Fibroblast of skin of abdomen (primary cell): ENCODE measurements around the gene RNF8.
A peak's percentile ranks its signal among the peaks of the same experiment; 100 is the strongest.

ENCODE experiments used
- DNase-seq: peaks from one replicate; pipeline ENCODE4 v3.0.0-alpha.2; 2013

Gene RNF8

DNA sequence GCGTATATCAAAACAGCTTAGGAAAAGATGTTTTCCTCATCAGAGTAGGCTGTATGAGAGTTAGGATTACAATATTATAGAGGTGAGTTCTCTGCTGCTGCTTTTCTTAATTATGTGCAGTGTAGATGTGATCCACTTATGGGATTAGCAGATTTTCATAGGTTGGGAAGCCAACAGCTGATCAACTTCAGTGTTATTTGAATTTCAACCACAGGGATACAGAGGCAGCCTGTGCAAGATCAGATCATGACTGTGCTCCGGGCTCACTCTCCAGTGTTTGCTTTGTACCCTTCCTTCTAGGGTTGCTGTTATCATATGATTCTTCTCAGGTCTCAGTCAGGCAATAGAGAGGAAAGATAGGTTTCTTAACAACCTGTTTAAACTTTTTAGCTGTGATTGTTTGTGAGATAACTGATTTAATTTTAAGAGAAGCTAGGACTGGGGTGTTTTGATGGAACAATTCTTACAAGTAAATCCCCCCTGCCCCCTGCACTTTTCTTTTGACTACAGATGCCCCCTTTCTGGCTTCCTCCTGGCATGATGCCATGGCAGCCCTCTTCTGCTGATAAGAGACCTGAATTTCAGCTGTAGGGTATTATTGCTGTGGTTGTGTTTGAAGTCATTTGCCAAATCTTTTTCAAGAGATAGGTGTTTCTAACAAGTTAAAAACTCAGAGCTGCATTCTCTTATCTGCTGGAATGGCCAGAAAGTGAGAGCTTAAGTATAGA lies 8.5 kb downstream of the RNF8 start:
- DNase-seq, result no peak

DNA sequence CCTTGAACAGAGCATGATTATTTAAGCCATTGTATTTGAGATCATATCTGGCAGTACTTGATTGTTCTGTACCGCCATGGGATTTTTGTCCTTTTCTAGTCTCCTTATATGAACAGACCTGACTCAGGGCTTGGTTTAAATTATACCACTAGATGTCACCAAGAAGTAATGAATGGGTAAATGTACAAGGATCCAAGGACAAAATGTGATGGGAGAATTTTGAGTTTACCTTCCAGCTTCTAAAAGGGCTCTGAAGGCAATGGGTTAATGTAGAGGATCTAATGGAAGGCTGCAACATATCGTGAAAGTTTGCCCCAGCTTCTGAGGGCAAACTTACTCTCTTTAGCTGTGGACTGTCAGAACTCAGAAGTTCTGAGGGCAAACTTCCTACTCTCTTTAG lies 12.0 kb downstream of the RNF8 start:
- DNase-seq, result peak; percentile 23

DNA sequence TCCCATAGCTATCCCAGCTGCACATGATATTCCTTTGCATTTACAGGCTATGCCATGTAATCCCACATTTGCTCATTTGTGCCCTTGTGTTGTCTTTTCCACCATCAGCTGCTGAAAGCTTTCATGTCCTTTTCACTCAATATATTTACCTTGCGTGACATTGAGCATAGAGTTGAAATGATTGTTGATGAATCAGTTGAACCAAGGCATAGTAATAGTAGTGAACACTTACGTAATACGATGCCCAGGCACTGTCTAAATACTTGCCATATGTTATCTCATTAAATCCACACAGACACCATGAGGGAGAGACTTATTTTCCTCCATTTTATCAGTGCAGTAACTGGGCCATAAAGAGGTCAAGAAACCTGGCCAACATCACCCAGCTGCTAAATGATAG lies 13.1 kb downstream of the RNF8 start:
- peak; percentile 4 for DNase-seq

DNA sequence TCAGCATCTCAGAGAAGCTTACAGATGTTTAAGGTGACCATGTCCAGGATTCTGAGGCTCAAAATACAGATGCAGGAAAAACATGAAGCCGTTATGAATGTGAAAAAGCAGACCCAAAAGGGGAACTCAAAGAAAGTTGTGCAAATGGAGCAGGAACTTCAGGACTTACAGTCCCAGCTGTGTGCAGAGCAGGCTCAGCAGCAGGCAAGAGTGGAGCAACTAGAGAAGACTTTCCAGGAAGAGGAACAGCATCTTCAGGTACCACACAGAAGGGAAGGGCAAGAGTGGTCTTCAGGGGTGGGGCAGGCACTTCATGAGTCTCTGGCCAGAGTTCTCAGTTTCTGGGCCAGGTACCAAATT lies 15.2 kb downstream of the RNF8 start:
- no peak for DNase-seq

DNA sequence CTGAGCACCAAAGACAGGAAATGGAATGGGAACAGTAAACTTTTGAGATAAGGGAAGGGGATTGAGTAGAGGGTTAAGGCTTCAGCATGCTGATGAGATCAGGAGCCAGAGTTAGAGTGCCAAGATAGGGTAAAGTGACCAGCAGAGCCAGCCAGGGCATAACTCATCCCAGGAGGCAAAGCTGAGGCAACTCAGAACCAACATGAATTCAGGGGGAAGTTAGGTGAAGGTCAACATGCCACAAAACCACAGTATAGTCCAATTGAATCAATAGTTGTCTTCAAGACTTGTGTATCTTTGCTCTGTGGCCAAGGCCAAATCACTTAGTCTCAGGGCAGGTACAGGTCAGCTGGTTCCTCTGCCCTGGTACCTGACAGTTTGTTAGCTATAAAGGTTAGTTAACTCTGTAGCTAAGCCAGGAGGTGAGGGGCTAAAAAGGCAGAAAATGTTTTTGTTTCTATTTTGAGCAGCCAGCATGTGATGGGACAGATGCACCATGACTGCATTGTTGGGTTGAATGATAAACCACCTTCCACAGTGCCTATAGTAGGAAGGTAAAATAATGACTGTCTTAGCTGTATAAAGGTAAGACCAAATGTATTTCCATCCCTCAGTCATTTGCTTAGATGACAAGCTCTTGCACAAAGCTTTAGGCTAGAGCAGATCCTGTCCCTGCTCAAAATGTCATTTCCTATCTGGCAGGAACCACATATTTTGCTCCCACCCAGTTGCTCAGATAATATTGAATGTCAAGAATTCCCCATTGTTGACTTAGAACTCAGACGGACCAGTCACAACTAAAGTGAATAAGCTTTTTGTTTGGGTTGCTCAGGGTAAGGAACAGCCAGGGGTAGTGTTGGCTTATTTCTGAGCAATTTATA lies 15.8 kb downstream of the RNF8 start:
- no peak for DNase-seq

DNA sequence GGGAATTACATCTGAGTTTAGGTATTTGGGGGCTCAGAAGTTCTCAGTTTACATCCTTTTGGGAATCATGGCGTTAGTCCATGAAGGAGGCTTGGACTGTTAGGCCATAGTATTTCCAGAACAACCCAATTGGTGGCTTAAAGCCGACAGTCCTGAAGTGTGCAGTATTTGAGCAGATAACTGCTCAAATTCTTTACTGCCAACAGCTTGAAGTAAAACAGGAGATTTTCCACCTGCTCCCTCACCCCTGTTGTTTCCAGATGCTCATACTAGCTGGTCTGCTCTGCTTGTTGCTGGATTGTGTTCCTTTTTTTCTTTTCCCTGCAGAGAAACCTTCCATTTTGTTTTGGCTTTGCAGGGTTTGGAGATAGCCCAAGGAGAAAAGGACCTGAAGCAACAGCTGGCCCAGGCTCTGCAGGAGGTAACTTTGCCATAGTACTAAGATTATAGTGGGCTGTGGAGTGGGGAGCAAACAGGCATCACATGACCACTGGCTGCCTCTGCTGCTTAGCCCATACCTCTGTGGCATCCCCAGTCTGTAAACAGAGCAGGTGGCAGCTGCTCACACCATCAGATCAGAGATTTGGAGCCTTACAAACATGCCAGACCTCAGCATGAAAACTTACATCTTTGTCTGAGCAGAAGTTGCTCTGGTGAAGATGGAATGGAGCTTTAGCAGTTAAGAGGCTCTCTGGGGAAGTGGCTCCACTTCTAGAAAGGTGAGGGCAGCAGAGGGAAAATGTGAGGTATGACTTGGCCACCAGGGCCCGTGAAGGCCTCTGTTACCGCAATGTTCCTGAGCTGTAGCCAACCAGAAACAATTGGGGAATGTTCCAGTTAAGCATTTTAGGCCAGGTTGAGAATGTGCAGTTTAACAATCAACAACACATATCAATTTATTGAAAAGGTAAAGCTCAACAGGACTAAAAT lies 17.6 kb downstream of the RNF8 start:
- DNase-seq, result no peak

DNA sequence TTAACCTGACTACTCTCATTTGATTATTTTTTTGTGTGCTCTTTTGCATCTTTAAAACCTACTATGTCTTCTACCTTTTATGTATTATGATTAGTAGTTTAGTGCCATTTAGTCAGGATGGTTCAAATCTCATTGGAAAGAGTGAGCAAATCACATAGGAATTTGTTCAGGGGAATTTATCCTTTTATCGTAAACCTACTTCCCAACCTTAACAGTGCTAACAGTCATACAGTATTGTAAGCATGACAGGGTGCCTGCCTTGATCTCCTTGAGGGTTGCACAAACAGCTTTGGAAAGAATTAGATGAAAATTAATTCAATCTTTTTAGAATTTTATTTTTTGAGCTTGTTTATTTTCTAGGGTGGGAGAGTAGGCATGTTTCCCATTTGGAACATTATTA lies 18.3 kb downstream of the RNF8 start:
- DNase-seq, result no peak

DNA sequence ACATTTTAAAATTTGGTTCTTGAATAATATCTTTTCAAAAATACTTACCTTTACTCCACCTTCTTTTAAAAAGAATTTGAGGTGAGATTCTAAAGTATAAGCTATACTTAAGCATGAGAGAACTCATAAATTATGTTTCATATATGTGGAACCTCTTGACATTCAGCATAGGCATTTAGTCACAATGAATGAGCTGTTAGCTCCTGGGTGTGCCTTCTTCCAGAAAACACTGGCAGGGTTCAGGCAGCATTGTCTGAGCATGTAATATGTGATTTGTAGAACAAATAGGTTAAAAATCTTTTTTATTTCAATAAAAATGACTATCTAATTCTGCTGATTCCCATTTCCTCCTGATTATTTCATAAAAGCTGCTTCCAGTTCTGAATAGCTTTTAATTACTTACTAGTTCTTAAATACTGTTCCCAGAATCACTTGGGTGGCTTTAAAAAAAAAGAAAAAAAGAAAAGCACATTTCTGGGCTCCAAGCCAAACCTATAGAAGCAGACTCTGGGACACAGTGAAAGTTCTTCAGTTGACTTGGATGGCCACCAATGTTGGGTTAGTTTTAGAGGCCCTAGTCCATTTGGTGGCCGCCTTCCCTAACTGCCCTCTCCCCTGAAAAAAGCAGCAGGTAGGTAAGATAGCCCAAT lies 20.2 kb downstream of the RNF8 start:
- DNase-seq, result no peak

DNA sequence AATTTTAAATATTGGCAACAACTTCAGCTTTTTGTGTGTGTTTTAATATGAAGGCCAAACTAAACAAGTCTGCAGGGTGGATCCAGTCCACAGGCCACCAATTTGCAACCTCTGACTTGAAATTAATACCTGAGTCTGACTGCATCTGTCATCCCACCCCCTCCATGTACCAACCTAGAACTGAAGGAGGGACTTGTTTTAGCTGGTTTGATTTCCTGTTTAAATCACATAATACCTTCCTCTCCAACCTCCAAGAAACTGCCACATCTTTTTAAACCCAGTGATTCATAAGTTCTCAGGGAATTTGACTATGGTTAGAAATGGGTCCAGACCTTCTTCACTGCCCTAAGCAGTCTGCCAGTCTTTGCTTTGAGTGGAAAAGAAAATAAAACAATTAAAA lies 21.6 kb downstream of the RNF8 start:
- DNase-seq, result no peak

DNA sequence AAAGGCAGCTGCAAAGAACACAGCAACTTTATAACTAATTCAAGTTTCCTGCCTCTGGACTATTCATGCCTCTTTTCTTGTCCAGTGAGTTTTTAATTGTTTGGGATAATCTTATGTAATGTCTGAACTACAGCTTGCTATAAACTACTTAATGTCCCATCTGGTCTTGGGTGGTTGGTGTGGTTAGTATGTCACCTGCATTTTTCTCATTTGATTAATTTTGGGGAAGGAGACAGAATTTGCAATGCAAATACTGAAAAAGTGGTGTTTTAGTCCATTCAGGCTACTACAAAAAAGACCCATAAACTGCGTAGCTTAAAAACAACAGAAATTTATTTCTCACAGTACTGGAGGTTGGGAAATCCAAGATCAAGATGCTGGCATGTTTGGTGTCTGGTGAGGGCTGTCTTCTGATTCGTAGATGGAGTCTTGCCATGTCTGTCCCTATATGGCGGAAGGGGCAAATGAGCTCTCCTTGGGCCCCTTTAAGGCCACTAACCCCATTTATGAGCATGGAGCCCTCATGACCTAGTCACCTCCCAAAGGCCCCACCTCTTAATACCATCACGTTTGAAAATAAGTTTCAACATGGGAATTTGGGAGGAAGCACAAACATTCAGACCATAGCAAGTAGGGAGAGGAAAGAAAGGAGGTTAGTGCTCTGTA lies 22.4 kb downstream of the RNF8 start:
- no peak for DNase-seq

DNA sequence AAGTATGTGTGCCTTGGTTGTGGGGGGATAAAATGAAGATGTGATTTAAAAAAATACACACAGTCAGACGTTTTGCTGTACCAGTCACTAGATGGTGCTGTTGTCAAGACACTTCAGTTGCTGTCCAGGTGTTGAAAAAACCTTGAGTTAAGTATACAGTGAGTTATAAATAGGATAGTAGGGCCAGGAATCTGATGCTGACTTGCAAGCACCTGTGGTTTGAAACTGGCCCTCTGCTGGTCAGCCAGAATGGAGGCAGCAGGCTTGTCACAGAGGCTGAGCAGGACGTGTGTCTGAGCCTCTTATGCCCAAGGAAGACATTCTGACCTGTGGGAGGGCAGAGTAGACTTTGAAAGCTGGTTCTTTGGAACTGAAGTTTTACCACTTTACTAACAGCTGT lies 27.8 kb downstream of the RNF8 start:
- peak; percentile 35 for DNase-seq

DNA sequence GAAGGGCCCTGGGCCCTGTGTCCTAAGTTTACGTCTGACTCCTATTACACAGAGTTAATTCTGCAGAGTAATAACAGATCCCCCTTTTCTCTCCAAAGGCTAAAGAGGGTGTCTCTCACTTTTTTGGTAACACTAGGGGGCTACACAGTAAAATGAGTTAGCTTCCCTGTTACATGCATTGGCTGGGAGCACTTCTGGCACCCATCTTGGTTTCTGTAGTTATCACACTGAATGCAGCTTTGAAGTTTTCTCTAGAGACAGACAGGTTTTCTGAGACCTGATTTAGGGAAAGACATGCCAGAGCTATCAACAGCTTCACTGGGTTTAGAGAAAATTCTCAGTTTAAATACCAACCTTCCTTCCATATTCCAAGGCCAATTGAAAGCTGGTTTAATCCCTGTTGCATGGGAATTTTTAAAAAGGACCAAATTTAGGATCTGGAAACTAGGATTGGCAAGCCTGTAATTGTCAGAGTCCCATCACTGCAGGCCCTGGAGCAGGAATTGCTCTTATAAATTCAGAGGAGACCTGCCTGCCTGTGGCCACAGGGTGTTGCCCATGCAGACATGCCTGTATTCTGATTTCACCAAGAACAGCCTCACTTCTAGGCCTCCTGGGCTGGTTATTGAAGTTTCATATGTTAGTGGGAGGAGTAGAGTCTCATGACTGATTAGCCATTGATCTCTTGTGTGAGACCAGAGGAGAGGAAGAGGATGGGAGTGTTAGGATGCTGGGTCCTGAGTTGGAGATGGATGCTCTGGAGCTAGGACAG lies 29.4 kb downstream of the RNF8 start:
- DNase-seq, result no peak

DNA sequence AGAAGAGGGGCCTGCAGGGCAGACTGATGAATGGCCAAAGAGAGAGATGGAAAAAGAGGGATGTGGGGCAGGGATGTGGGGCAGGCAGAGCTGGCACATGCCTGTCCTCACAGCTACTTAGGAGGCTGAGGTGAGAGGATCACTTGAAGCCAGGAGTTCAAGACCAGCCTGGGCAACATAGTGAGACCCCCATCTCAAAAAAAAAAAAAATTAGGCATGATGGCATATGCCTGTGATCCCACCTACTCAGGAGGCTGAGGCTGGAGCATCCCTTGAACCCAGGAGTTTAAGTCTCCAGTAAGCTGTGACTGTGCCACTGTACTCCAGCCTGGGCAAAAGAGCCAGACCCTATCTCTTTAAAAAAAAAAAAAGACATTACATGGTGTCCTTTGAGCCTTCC lies 34.8 kb downstream of the RNF8 start:
- DNase-seq, result no peak

DNA sequence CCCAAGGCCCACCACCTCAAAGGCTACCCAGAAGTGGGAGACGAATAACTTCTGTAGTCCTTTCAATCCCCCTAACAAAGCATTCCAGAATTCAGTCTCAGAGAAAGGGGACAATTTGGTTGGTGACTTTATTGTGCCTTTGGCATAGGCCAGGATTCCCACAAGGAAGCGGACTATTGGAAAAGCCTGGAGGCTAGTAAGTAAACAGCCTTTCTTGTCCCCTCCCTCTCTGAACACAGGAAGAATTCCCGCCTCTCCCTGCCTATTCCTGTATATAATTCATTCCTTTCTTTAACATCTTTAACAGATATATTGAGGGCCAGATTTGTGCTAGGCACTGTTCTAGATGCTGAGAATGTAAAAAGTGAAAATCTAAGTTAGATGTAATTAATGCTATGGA lies 36.1 kb downstream of the RNF8 start:
- DNase-seq, result no peak

DNA sequence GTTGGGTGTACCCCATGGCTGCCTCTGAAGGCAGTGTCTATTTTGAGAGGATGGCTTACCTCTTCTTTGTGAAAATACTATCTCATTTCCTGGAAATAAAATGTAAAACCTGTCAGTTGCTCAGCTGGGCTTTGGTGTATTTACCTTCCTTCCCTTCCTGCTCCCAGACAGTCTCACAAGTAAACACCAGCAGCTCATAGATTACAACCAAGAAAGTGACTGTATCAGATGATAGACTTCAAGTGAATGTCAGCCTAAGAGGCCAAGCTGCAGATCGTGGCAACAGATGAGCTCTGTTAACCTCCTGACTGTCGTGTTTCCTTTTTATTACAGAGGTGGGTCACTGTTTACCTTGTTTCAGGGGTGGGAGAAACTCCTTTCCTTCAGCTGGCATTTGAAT lies 37.3 kb downstream of the RNF8 start:
- DNase-seq, result no peak

DNA sequence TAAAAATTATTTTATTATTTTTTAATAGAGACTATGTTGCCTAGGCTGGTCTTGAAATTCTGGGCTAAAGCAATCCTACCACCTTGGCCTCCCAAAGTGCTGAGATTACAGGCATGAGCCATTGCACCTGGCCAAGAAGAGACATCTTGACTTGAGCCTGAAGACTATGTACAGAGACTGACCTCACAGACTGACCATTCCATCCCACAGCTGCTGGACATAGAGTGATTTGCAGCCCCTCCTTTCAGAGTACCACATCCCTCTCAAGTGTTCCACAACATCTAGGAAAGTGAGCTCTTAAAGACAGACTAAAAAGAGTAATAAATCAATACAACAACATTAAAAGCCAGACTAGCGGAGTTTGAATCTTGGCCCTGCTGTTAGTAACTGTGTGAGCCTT lies 39.0 kb downstream of the RNF8 start:
- no peak for DNase-seq

DNA sequence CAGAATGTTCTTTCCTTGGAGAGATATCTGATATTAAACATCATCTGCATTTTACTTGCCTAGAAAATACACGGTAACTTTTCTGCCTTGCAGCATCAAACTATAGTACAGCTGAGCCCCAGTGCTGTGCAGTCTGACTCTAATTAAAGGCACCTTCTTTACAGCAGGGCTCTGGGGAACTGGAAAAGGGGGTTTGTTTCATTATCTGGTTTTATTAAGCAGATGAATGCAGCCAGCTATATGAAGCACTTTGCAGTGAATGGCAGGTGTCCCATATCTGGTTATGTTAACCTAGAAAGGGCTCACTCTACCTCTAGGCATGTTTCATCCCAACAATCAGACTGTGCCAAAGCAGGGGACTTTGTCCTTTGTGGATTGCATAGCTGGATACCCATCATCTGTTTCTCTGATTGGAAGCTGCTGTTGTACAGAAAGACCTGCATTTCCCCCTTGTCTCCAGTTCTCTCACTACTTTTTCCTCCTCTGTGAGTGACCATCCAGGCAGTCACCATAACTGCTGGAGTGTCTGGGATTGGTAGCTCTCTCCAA lies 39.7 kb downstream of the RNF8 start:
- no peak for DNase-seq

DNA sequence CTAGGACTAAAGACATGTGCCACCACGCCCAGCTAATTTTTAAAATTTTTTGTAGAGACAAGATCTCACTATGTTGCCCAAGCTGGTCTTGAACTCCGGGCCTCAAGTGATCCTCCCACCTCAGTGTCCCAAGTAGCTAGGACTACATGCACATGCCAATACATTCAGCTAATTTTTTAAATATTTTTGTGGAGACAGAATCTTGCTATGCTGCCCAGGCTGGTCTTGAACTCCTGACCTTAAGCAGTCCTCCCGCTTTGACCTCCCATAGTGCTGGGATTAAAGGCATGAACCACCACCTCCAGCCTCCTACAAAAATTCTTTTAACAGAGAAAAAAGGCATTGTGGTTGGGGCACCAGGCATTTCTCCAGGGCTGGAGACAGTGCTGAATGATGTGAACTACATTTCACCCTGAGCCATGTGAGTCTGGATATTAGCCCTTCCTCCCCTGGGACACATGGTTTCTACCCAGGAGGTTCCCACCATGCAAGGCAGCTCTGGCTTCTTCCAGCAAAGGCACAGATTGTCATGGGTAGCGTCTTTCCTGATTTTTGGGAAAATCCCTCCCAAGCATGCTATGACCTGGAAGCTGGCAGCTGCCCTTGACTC lies 42.9 kb downstream of the RNF8 start:
- DNase-seq, result peak; percentile 81

DNA sequence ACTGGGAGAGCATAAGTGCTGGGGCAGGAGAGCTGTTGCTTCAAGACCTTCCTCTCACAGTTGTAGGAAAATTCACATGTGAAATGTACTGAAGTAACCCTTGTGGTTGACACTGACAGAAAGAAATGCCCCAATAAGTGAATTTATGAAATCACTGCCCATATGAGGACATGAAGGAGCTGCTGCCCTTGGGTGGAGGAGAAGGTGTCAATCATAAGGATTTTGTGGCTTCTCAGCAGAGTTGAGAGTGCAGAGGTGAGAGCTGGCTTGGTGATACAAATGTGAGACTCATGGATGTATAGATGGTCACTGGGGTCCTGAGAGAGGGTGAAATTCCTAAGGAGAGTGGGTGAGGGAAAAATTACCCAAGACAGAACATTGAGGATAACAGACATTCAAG lies 45.3 kb downstream of the RNF8 start:
- no peak for DNase-seq

DNA sequence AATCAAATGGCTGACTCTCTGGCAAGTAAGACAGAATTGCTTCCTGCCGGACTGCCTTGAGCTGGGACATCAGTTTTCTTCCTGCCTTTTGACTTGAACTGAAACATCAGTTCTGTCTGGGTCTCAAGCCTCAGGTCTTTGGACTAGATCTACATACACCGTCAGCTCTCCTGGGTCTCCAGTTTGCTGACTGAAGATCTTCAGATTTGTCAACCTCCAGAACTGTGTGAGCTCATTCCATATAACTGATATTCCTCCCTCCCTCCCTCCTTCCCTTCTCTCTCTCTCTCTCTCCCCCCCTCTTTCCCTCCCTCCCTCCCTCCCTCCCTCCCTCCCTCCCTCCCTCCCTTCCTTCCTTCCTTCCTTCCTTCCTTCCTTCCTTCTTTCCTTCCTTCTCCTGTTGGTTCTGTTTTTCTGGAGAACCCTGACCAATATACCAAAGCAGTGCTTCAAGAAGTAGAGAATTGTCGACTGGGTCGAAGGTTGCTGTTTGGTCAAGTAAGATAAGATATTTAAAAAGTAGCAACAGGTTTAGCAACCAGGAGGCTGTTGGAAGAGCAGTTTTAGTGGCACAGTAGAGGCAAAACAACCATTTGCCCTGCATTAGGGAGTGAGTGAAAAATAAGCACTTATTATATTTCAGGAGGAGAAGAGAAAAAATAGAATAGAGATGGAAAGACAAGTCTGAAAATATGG lies 46.2 kb downstream of the RNF8 start:
- DNase-seq, result no peak
